Mesenchymal stem cell (in vitro differentiated cells and primary cell): ENCODE results near the gene MICAL3.
"Not testable (repeated sequence)": the region's sequence is repeated elsewhere in the genome, so short reads cannot be mapped to it uniquely, and the experiment has no call there.

Source experiments
- DNase-seq: peaks from one replicate; pipeline ENCODE4 v3.0.0-alpha.2; 2013
- H2AFZ ChIP-seq: one replicate; pipeline ENCODE4 v1.6.1; 2013; ENCODE audit warnings: low read depth, mild to moderate bottlenecking, control low read depth, inconsistent platforms, low read length, moderate library complexity
- H2AK5ac ChIP-seq: 2 replicates; pipeline ENCODE4 v1.6.1; 2013; ENCODE audit warnings: low read length, moderate library complexity, mild to moderate bottlenecking, inconsistent platforms; ENCODE audit not compliant: severe bottlenecking
- H2BK120ac ChIP-seq: one replicate; pipeline ENCODE4 v1.6.1; 2013; ENCODE audit warnings: low read depth, mild to moderate bottlenecking, inconsistent platforms, low read length, moderate library complexity
- H2BK12ac ChIP-seq, 2 experiments: one replicate each; pipeline ENCODE4 v1.6.1; 2013; ENCODE audit warnings: inconsistent platforms in 2 of 2, low read length in 2 of 2, mild to moderate bottlenecking in 2 of 2, moderate library complexity in 2 of 2, control low read depth in 1 of 2
- H2BK15ac ChIP-seq: one replicate; pipeline ENCODE4 v1.6.1; 2013; ENCODE audit warnings: mild to moderate bottlenecking, low read depth, inconsistent platforms; ENCODE audit not compliant: poor library complexity, severe bottlenecking
- H2BK5ac ChIP-seq: 2 replicates; pipeline ENCODE4 v1.6.1; 2013; ENCODE audit warnings: low read depth, mild to moderate bottlenecking, low read length, control low read depth, inconsistent platforms; ENCODE audit not compliant: poor library complexity, severe bottlenecking
- H3K14ac ChIP-seq, 2 experiments: one replicate each; pipeline ENCODE4 v1.6.1; 2013; ENCODE audit warnings: inconsistent platforms in 2 of 2, low read length in 2 of 2, control low read depth in 1 of 2, mild to moderate bottlenecking in 1 of 2, moderate library complexity in 1 of 2
- H3K18ac ChIP-seq, 2 experiments: one replicate each; pipeline ENCODE4 v1.6.1; 2013; ENCODE audit warnings: inconsistent platforms in 2 of 2, low read length in 2 of 2, control low read depth in 1 of 2, low read depth in 1 of 2, mild to moderate bottlenecking in 1 of 2
- H3K23ac ChIP-seq, 2 experiments: one replicate each; pipeline ENCODE4 v1.6.1; 2013; ENCODE audit warnings: inconsistent platforms in 2 of 2, low read length in 2 of 2, mild to moderate bottlenecking in 2 of 2, moderate library complexity in 2 of 2, control low read depth in 1 of 2
- H3K27ac ChIP-seq: 2 replicates; pipeline ENCODE4 v1.5.1; 2013; ENCODE audit warnings: mild to moderate bottlenecking, moderate library complexity, low read length, control low read depth, inconsistent platforms; ENCODE audit not compliant: poor library complexity, severe bottlenecking
- H3K27me3 ChIP-seq, 2 experiments: 2 replicates each; pipeline versions ENCODE4 v1.6.1 to v1.7.0; 2013; ENCODE audit warnings: low read length in 2 of 2, mild to moderate bottlenecking in 2 of 2, moderate library complexity in 2 of 2, control low read depth in 1 of 2, inconsistent platforms in 1 of 2; ENCODE audit not compliant: control insufficient read depth in 1 of 2, insufficient read depth in 1 of 2
- H3K36me3 ChIP-seq, 2 experiments: 2 replicates each; pipeline versions ENCODE4 v1.6.1 to v1.7.0; 2013; ENCODE audit warnings: low read length in 2 of 2, control low read depth in 1 of 2, inconsistent platforms in 1 of 2, low read depth in 1 of 2, mild to moderate bottlenecking in 1 of 2; ENCODE audit not compliant: insufficient read depth in 2 of 2, control insufficient read depth in 1 of 2
- H3K4ac ChIP-seq, 2 experiments: one replicate each; pipeline ENCODE4 v1.6.1; 2013; ENCODE audit warnings: inconsistent platforms in 2 of 2, low read length in 2 of 2, mild to moderate bottlenecking in 2 of 2, moderate library complexity in 2 of 2, control low read depth in 1 of 2, low read depth in 1 of 2
- H3K4me1 ChIP-seq: 2 replicates; pipeline ENCODE4 v1.6.1; 2013; ENCODE audit warnings: low read depth, low read length, control low read depth; ENCODE audit not compliant: control insufficient read depth, insufficient read depth
- H3K4me2 ChIP-seq: 2 replicates; pipeline ENCODE4 v1.6.1; 2013; ENCODE audit warnings: low read length, mild to moderate bottlenecking, inconsistent platforms; ENCODE audit not compliant: poor library complexity, severe bottlenecking
- H3K4me3 ChIP-seq, 2 experiments: 2 replicates each; pipeline versions ENCODE4 v1.5.1 to v1.7.0; 2013; ENCODE audit warnings: low read length in 2 of 2, mild to moderate bottlenecking in 2 of 2, control low read depth in 1 of 2, low read depth in 1 of 2; ENCODE audit not compliant: insufficient read depth in 1 of 2
- H3K79me1 ChIP-seq: replicated peaks from 2 replicates; pipeline ENCODE4 v1.6.1; 2013; ENCODE audit warnings: mild to moderate bottlenecking, control low read depth, low read length, inconsistent platforms; ENCODE audit not compliant: poor library complexity, severe bottlenecking
- H3K9ac ChIP-seq: 2 replicates; pipeline ENCODE4 v1.7.0; 2013; ENCODE audit warnings: mild to moderate bottlenecking, low read length, moderate library complexity
- H3K9me3 ChIP-seq: 2 replicates; pipeline ENCODE4 v1.7.0; 2013; ENCODE audit warnings: mild to moderate bottlenecking, low read length; ENCODE audit not compliant: control insufficient read depth
- H4K8ac ChIP-seq: one replicate; pipeline ENCODE4 v1.6.1; 2013; ENCODE audit warnings: inconsistent platforms, mild to moderate bottlenecking, low read length, moderate library complexity
- H4K91ac ChIP-seq: one replicate; pipeline ENCODE4 v1.6.1; 2013; ENCODE audit warnings: mild to moderate bottlenecking, low read length, inconsistent platforms
- WGBS: methylation state at CpG from one replicate; pipeline ENCODE4 v1.1.7; 2013; ENCODE audit warnings: mixed read lengths; 5-methylcytosine and 5-hydroxymethylcytosine counted together

MICAL3 gene

DNA sequence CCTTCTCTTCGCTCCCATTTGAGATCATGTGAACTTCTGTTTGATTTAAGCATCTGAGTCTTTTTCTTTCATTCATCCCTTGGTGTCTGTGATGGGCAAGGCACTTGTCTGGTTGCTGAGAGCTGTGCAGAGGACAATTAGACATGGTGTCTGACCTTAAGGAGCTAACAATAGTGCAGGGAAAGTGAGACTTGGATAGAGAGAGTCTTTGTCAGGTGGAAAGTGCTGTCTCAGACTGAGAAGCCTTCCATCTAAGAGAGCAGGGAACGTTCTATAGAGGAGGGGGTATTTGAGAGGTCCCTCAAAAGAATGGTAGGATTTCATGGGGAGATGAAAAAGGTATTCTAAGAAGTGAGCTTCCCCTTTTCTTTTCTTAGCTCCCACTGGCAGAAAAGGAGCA lies 14.1 kb downstream of the MICAL3 start:
- Histone ChIP-seq H3K27ac (no peak overlapping the region), H2BK5ac (no peak overlapping the region), H3K9ac (no peak overlapping the region), H3K79me1 (peaks cover 12% of the 10 kb centered on the region), H2AK5ac (no peak overlapping the region), H3K4me2 (no peak overlapping the region), H3K4ac (no peak overlapping the region), H3K36me3 (peaks cover 0 to 3% of the 10 kb centered on the region in 2 experiments), H2BK120ac (no peak overlapping the region), H3K14ac (no peak overlapping the region), H4K91ac (no peak overlapping the region), H2AFZ (no peak overlapping the region), H2BK12ac (no peak overlapping the region), H4K8ac (no peak overlapping the region), H3K4me1 (peaks cover 10% of the 10 kb centered on the region), H3K18ac (no peak overlapping the region), H2BK15ac (no peak overlapping the region), H3K9me3 (no peaks in the 10 kb centered on the region), H3K27me3 (no peaks in the 10 kb centered on the region), H3K4me3 (no peak overlapping the region), H3K23ac (no peak overlapping the region)
- DNase-seq, result no peak
- WGBS, result 95% methylated on average over 2 of the region's 2 CpGs

DNA sequence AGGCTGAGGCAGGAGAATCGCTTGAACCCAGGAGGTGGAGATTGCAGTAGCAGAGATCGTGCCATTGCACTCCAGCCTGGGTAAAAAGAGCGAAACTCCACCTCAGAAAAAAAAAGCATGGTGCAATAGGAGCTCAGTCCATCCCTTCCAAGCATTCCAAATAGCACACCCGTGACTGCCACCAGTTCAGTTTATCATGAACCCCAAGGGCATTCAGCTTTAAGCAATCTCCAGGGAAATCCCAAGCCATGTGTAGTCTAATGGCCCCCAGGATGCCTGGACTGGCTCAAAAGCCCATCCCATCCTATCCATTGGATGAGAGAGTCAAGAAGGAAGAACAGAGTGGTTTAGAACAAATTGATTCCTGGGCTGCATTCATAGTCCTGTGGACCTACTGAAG lies 16.2 kb downstream of the MICAL3 start:
- Histone ChIP-seq H3K4me3 (no peak overlapping the region), H4K91ac (no peak overlapping the region), H3K27ac (no peak overlapping the region), H3K23ac (no peak overlapping the region), H2BK15ac (no peak overlapping the region), H2AFZ (no peak overlapping the region), H3K14ac (no peak overlapping the region), H2AK5ac (no peak overlapping the region), H3K36me3 (peaks cover 0 to 3% of the 10 kb centered on the region in 2 experiments), H3K4me2 (no peak overlapping the region), H2BK5ac (no peak overlapping the region), H3K79me1 (peaks cover 18% of the 10 kb centered on the region), H2BK12ac (no peak overlapping the region), H3K9me3 (no peaks in the 10 kb centered on the region), H3K9ac (no peak overlapping the region), H3K27me3 (no peaks in the 10 kb centered on the region), H3K4ac (no peak overlapping the region), H3K18ac (no peak overlapping the region), H3K4me1 (peaks cover 11% of the 10 kb centered on the region), H2BK120ac (no peak overlapping the region), H4K8ac (no peak overlapping the region)
- DNase-seq, result no peak
- 82% methylated on average over 4 of the region's 4 CpGs for WGBS

DNA sequence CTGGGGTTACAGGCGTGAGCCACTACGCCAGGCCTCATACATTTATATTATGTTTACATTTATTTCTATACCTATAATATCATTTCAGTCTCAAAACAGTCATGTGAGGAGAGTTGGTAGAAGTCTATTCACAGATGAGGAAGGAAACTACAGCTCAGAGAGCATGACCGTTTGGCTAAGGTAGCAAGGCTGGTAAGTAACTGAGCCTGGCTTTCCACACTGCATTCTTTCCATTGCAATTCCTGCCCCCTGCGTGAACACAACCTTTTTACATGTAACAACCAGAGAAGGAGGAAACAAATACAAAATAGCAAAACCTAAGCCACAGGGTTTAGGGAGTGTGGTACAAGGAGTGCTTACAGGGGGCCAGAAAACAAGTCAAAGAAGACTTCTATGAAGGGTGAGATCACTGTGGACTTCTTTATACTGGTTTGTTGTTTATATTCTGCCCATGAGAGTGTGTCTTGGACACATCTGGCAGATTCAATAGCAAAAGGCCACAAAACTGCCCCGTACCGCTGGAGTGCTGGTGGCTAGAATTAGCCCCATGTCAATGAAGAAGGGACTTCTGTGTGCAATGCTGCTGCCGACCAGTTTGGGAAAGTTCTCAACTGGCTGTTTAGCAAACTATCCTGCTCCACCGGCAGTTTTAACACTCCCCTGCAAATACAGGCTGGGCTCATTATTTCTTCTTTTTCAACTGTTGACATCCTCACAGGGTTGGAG lies 19.0 kb downstream of the MICAL3 start:
- H2BK5ac ChIP-seq, result no peak overlapping the region
- peaks cover 8% of the 10 kb centered on the region for H3K4me1 ChIP-seq
- no peak overlapping the region for H2AFZ ChIP-seq
- H2BK12ac ChIP-seq, result no peak overlapping the region
- no peaks in the 10 kb centered on the region for H3K27me3 ChIP-seq
- H3K9me3 ChIP-seq, result no peaks in the 10 kb centered on the region
- peak overlapping the region; percentile 3 for H2AK5ac ChIP-seq
- H3K4ac ChIP-seq, result no peak overlapping the region
- no peak overlapping the region for H2BK15ac ChIP-seq
- 83% methylated on average over 4 of the region's 8 CpGs for WGBS
- H3K23ac ChIP-seq, result no peak overlapping the region
- DNase-seq, result no peak
- no peak overlapping the region for H3K4me2 ChIP-seq
- no peak overlapping the region for H3K18ac ChIP-seq
- no peak overlapping the region for H3K9ac ChIP-seq
- no peak overlapping the region for H4K91ac ChIP-seq
- H3K27ac ChIP-seq, result peak overlapping the region; percentile 17
- H3K36me3 ChIP-seq, result no peaks in the 10 kb centered on the region
- H3K79me1 ChIP-seq, result peaks cover 19% of the 10 kb centered on the region
- H2BK120ac ChIP-seq, result no peak overlapping the region
- H3K4me3 ChIP-seq, result no peak overlapping the region
- no peak overlapping the region for H3K14ac ChIP-seq
- H4K8ac ChIP-seq, result no peak overlapping the region

DNA sequence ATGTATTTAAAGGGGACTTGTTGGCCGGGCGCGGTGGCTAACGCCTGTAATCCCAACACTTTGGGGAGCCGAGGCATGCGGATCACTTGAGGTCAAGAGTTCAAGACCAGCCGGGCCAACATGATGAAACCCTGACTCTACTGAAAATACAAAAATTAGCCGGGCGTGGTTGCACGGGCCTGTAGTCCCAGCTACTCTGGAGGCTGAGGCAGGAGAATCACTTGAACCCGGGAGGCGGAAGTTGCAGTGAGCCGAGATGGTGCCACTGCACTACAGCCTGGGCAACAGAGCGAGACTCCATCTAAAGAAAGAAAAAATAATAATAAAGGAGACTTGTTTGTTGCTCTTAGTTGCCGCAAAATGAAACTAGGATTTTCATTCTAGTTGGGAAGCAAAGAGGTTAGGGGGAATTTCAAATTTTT lies 22.5 kb downstream of the MICAL3 start:
- not testable (repeated sequence) for H2BK12ac ChIP-seq, H3K4ac ChIP-seq, H4K8ac ChIP-seq, H3K36me3 ChIP-seq, DNase-seq, H2BK120ac ChIP-seq, H3K18ac ChIP-seq, H3K14ac ChIP-seq, H4K91ac ChIP-seq, H3K23ac ChIP-seq, H3K4me2 ChIP-seq, H2BK5ac ChIP-seq, H2AFZ ChIP-seq, H2AK5ac ChIP-seq, H2BK15ac ChIP-seq, H3K27me3 ChIP-seq, H3K9me3 ChIP-seq
- WGBS, result 55% methylated on average over 15 of the region's 15 CpGs
- peaks cover 14% of the 10 kb centered on the region for H3K79me1 ChIP-seq
- H3K4me1 ChIP-seq, result peaks cover 19% of the 10 kb centered on the region
- H3K4me3 ChIP-seq, result peak overlapping the region in 1 of 2 experiments; percentile 87
- peak overlapping the region; percentile 92 for H3K27ac ChIP-seq
- peak overlapping the region; percentile 99 for H3K9ac ChIP-seq
